Right kidney (tissue), 1 donor: ENCODE data around the gene C19orf85.
A peak's percentile ranks its signal among the peaks of the same experiment; 100 is the strongest.

Source experiments
- DNase-seq: peaks from one replicate; pipeline ENCODE4 v3.0.0-alpha.2; 2016

The C19orf85 gene

DNA sequence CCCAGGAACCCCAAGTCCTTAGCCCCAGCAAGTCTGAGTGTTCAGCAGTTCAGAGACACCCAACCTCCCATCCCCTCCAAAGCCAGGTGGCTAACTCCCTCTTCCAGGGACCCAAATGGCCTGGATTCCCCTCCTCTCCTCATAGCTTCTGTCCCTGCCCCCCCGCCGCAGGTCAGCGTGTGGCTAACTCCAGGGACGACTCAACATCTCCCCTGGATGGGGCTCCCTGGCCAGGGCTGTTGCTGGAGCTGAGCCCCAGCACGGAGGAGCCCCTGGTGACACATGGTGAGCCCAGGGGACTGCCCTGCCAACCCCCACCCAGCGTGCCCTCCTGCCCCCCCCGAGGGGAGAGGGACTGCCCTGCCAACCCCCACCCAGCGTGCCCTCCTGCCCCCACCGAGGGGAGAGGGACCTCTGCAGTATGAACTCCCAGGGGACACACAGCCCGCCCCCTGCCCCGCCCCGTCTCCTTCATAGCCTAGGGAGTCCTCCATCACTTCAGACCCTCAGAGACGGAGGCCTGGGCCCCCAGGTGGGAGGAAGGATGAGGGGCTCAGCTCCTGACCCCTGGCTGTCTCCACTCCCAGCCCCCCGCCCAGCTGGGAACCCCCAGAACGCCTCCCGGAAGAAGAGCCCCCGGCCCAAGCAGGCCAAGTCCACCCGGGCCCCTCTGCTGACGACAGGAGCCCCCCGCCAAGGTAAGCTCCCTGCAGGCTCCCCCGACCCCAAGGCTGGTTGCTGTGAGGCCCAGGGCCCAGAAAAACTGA lies 25.3 kb upstream of the C19orf85 start:
- DNase-seq: no peak

DNA sequence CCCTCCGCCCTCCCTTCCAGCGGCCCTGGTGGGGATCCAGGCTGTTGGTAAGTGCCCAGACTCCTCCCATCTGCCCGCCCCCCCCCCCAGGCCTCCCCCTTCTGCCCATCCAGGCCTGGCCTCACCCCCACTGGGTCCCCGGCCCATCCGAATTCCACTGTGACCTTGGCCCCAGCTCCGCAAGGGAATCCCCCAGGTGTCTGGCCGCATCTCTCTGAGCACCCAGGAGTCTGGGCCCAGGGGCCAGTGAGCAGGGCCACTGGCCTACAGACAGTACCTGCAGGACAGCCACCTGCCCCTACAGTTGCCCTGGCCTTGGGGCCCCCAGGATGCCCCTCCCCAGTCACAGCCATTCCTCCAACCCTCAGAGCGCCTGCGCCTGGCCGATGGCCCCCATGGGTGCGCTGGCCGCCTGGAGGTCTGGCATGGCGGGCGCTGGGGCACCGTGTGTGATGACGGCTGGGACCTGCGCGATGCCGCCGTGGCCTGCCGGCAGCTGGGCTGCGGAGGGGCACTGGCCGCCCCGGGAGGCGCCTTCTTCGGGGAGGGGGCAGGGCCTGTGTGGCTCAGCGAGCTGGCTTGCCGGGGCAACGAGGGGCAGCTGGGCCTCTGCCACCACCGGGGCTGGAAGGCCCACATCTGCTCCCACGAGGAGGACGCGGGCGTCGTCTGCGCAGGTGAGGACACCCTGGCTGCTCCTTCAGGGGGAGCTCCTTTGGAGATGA lies 24.6 kb upstream of the C19orf85 start:
- DNase-seq: peak; percentile 33

DNA sequence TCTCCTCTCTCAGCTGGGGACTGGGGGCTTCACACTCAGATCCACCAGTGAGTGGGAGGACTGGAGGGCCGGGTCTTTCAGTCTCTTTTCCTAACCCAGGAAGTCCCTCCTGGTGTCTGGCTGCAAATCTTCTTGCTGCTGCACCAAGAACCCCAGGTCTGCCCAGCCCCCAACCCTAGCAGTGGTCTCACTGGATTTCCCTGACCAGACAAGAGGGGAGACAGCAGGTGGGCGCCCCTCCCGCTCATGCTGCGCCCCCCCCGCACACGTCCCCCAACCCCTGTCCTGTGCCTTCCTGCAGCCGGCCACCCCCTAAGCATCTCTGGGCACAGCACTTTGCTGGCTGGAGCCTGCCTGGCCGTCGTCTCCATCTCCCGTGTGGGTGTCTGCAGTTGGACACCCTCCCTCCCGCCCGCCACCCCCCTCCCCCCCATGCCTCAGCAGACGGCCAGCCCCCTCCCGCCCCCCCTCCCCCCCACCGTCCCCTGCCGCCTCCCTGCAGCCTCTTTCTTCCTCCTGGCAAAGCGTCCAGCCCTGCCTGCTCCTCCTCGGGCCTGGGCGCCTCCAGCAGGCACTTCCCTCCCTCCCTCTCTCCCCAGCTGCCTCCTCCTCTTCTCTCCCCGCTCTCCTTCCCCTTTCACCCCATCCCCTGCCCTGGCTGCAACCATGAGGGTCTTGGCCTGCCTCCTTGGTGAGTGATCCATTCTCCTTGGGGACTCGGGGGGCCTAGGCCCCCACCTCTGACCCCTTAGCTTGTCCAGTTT lies 23.6 kb upstream of the C19orf85 start, which contains the start of gene SSC5D:
Gene SSC5D, plus strand, starts transcription at position 513 of the 764 bp plus-strand sequence. Its CDS starts 154 bp downstream, at position 667.
- peak; percentile 30 for DNase-seq

DNA sequence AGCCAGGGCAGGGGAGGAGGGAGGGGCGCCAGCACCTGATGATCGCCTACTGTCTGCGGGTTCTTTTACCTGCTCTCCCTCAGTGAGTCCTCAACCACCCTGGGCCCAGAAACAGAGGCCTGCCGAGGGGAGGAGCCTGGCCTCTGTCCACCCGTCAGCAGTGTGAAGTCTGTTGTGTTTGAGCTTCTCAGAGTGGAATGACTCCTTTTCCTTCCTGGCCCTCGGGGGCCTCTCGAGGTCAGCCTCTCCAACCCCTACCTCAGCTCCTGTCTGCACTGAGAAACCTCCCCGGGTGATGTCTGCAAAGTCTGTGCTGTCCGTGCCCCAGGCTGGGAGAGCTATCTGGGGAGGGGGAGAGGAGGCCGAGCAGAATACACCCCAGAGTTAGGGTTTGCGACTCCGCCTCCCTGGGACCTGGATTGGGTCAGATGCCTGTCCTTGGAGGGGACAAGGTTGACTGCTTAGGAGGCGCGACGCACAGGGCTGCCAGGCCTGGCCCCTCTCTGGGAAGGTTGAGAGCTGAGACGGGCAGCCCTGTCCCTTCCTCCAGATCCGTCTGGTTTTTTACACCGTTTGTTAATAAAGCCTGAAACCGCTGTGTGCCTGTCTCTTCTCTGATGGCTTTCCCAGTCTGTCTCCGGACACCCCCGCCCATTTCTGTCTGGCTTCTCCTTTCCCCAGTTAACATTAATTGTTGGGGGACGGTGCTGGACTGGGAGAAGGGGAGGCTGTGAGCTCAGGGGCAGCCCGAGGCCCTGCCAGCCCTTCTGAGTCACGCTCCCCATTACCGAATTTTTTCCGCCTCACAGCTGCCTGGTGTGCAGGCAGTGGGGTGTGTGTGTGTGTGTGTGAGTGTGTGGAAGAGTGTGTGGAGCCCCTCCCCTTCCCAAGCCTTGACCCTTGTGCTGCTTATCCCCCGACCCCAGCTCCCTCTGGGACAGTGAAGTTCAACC lies 22.7 kb upstream of the C19orf85 start:
- DNase-seq: peak; percentile 61

DNA sequence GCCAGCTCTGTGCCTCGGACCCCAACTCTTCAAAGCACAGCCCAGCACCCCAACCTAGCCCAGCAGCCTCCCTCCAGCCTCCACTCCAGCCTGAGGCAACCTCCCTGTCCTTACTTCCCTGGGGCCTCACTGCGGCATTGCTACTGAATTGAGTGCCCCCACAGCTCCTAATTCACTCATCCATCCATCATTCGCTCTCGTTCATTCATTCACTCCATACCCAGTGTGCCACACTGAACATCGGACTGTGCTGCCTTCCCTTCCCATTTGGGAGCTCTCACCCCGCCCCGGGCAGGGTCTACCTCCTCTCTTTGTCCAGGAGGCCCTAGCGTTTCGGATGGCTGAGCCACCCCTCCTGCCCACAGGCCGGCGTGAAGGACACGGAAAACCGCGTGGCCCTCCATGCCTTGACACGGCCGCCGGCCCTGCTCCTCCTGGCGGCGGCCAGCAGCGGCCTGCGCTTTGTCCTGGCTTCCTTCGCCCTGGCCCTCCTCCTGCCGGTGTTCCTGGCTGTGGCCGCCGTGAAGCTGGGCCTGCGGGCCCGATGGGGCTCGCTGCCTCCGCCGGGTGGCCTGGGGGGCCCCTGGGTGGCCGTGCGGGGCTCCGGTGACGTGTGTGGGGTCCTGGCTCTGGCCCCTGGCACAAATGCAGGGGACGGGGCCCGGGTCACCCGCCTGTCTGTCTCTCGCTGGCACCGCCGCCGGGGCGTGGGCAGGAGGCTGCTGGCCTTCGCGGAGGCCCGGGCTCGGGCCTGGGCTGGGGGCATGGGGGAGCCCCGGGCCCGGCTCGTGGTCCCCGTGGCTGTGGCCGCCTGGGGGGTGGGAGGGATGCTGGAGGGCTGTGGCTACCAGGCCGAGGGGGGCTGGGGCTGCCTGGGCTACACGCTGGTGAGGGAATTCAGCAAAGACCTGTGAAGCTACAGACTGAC lies 21.8 kb upstream of the C19orf85 start:
- DNase-seq: peak; percentile 57

DNA sequence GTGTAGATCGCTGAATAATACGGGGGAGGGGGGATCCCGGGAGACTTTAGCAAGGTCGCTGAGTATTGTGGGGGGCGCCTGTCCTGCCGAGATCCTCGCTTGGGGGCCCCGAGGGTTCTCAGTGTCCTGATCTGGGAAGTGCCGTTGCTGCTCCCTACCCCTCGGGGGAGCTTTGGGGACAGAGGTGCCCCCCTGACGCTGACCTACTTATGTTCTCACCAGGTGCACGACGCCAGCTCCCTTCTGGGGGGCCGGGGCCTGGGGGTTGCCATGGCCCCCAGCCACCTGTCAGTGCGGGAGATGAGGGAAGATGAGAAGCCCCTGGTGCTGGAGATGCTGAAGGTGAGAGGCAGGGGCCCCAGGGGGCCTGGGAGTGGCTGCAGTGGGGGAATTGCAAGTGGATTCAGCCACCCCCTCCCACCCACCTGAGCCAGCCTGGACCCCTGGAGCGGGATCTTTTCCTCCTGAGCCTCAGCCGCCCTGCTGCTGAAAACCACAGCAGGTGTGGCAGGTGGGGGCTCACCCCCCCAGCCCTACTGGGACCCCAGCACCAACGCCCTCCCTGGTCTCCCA lies 21.0 kb upstream of the C19orf85 start:
- peak; percentile 64 for DNase-seq

DNA sequence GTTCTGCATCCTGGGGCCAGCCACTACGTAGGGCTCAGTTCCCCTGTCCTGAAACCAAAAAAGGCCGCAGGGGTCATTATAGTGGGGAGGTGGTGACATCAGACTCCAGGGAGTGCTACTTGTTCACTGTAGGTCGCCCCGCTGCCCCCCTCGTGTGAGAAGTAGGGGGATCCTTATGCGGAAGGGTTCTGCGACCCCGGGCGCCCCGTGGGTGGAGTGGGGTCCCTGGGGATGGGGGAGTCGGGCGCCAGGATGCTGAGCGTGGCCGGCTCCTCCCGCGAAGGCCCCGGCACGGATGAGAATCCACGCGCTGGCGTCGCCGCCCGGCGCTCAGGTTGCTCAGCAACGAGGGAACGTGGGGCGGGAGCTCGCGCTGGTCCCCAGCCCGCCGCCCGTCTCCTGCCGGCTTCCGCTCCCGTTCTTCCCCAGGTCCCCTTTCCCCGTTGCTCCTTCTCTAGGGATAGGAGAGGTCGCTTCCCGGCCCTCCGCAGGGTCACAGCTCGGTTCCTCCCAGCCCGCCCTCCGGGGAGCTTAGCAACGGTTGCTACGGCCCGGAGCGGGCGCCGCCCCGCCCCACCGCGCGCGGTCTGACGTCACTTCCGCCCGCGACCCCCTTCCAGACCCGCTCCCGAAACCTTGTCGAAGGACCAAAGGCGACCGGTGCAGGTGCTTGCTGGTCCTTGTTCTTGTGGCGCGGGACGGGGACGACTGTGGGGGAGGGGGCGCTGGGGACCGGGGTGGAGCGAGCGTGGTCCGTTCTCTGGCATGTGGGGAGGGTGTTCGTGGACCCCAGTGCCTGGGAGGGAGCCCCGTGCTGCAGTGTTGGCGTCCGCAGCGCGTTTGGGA lies 20.3 kb upstream of the C19orf85 start, which contains the start of gene NAT14:
Gene NAT14, plus strand, starts transcription at position 596 of the 846 bp plus-strand sequence. CDS start 521 bp downstream, outside the sequence.
- peak; percentile 89 for DNase-seq

DNA sequence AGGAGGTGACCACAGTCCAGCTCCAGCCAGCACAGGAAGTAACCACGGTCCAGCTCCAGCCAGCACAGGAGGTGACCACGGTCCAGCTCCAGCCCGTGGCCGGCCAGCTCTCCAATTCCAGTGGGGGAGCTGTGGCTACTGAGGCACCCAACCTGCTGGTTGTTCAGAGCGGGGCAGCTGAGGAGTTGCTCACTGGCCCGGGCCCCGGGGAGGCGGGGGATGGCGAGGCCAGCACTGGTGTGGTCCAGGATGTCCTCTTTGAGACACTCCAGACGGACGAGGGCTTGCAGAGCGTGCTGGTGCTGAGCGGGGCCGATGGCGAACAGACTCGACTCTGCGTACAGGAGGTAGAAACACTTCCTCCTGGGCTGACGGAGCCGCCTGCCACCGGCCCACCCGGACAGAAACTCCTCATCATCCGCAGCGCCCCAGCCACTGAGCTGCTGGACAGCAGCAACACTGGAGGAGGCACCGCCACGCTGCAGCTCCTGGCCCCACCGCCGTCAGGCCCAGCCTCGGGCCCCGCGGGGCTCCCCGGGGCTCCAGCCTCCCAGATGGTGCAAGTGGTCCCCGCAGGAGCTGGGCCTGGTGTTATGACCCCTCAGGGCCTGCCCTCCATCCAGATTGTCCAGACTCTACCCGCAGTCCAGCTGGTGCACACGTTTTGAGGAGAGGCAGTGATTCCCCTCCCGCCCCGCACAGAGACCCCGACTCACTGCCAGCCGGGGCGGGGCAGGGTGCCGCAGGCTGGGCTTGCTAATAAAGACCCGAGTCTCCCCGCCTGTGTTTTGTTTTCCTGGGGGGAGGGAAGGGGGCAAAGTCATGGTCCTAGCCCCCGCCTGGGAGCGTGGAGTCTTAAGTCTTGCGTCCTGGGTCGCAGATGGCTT lies 19.4 kb upstream of the C19orf85 start:
- DNase-seq: no peak

DNA sequence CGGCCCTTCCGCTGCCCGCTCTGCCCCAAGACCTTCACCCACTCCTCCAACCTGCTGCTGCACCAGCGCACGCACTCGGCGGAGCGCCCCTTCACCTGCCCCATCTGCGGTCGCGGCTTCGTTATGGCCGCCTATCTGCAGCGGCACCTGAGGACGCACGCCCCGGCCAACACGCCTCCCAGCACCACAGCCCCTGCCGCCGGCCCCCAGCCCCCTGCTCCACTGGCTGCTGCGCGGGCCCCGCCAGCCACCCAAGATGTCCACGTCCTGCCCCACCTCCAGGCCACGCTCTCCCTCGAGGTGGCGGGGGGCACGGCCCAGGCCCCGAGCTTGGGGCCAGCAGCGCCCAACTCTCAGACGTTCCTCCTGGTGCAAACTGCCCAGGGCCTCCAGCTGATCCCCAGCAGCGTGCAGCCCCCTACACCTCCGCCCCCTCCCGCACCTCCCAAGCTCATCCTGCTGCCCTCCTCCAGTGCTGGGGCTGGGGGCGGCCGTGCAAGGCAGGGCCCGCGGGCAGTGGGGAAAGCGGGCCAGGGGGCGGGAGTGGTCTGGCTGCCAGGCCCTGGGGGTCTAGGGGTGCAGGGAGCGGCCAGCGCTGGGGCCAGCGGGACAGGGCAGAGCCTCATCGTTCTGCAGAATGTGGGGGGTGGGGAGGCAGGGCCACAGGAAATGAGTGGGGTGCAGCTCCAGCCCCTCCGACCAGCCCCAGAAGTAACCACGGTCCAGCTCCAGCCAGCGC lies 18.6 kb upstream of the C19orf85 start:
- DNase-seq: no peak

DNA sequence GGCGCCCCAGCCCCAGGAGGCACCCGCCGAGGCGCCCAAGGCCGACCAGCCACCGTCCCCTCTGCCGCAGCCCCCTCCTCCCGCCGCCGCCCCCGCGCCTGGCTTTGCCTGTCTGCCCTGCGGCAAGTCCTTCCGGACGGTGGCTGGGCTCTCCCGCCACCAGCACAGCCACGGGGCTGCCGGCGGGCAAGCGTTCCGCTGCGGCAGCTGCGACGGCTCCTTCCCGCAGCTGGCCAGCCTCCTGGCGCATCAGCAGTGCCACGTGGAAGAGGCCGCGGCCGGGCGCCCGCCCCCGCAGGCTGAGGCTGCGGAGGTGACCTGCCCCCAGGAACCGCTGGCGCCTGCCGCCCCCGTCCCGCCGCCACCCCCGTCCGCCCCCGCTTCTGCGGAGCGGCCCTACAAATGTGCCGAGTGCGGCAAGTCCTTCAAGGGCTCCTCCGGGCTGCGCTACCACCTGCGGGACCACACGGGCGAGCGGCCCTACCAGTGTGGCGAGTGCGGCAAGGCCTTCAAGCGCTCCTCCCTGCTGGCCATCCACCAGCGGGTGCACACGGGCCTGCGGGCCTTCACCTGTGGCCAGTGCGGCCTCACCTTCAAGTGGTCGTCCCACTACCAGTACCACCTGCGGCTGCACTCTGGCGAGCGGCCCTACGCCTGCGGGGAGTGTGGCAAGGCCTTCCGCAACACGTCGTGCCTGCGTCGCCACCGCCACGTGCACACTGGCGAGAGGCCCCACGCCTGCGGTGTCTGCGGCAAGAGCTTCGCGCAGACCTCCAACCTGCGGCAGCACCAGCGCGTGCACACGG lies 17.8 kb upstream of the C19orf85 start:
- no peak for DNase-seq

DNA sequence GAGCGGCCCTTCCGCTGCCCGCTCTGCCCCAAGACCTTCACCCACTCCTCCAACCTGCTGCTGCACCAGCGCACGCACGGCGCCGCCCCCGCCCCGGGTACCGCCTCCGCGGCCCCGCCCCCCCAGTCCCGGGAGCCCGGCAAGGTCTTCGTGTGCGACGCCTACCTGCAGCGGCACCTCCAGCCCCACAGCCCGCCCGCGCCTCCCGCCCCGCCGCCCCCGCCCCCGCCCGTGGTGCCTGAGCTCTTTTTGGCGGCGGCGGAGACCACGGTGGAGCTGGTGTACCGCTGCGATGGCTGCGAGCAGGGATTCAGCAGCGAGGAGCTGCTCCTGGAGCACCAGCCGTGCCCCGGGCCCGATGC lies 17.2 kb upstream of the C19orf85 start:
- DNase-seq: no peak

DNA sequence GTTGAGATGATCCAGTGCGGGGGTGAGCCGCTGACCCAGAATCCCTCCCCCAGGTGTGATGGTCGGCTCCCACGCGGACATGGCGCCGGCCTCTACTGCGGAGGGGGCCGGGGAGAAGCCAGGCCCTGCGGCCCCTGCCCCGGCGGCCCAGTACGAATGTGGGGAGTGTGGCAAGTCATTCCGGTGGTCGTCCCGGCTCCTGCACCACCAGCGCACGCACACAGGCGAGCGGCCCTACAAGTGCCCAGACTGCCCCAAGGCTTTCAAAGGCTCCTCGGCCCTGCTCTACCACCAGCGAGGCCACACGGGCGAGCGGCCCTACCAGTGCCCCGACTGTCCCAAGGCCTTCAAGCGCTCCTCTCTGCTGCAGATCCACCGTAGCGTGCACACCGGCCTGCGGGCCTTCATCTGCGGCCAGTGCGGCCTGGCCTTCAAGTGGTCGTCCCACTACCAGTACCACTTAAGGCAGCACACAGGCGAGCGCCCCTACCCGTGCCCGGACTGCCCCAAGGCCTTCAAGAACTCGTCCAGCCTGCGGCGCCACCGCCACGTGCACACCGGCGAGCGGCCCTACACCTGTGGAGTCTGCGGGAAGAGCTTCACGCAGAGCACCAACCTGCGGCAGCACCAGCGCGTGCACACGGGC lies 16.7 kb upstream of the C19orf85 start:
- peak; percentile 44 for DNase-seq

DNA sequence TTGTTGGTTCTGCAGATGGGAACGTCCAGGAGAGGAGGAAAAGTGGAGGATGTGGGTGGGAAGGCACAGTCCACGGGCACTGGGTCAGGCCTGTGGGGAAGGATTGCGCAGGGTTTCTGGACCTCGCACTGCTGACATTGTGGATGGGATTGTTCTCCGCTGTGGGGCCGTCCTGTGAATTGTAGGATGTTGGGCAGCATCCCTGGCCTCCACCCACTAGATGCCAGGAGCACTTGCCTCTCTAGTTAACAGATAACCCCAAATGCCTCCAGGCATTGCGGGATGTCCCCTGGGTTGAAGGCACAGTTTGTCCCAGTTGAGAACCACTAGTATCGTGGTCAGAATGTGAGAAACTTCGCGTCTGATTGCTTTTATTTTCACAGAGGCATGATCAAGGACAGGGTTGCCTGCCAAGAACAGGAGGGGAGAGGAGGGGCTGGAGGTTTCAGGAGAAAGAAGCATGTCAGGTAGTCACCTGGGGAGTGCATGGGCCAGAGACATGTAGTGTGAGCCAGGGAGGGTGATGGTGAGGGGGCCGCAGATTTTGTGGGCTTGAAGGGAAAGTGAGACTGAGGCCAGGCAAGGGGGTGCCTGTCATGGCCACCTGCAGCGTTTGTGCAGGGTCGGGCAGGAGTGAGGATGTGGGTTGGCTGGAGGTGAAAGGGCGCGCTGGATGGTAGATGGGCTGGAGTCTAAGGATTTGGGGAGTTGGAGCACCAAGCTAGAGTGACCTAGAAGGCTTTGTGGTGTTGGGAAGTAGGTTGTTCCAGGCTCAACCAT lies 15.1 kb upstream of the C19orf85 start:
- no peak for DNase-seq

DNA sequence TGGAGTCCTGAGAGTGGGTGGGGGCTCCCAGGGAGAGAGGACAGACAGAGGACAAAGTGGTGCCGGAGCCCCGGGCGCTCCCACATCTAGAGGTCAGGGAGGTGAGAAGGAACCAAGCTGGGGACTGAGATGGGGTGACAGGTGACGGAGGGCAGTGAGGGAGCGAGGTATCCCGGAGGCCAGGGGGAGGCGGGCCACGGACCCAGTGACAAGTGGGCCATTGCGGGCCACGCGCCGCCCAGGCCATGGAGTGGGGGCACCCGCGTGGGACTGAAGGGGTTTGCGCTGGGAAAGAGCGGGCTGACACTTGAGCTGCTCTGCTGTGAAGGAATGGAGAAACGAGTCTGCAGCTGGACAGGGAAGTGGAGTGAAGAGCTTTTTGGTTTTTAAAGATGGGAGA lies 14.5 kb upstream of the C19orf85 start:
- no peak for DNase-seq

DNA sequence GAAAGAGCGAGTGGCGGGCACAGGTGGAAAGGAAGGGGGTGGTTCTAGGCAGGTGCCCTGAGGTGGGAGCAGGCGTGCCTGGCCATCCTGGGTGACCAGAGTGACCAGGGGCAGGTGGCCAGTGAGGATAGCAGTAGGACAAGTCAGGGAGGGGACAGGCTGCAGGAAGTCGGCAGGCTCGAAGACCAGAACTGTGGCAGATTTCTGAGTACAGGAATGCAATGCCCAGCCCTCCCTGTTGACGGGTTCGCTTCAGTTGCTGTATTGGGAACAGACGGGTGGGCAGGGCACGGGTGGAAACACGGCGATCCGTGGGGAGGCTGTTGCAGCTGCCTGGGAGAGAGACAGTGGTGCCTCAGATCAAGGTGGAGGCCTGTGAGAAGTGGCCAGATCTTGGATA lies 13.8 kb upstream of the C19orf85 start:
- no peak for DNase-seq
